Measurements from ENCODE around the gene TDRD9.

The TDRD9 gene

GRCh38 chr14:104090071-104090748, 162.0 kb downstream of the TDRD9 start:
- DNase-seq = no peak

- no peak for DNase-seq
These were observed 163.0 kb downstream of the TDRD9 start for GRCh38 chr14:104091061-104091926.

GRCh38 chr14:104091927-104092771, 163.9 kb downstream of the TDRD9 start:
- DNase-seq = no peak

- DNase-seq = no peak
These were observed 164.7 kb downstream of the TDRD9 start for GRCh38 chr14:104092931-104093365.

GRCh38 chr14:104093366-104094055, 165.3 kb downstream of the TDRD9 start:
- peak in 1 of 56 donors; percentile 62 for DNase-seq

- no peak for DNase-seq
These were observed 165.9 kb downstream of the TDRD9 start for GRCh38 chr14:104094056-104094708.

GRCh38 chr14:104094709-104095425, 166.6 kb downstream of the TDRD9 start:
- DNase-seq = peak in 37 of 56 donors; percentile 4 to 77 (median 27)

GRCh38 chr14:104095426-104096310, 167.4 kb downstream of the TDRD9 start:
- DNase-seq = no peak

GRCh38 chr14:104096318-104096717, 168.1 kb downstream of the TDRD9 start:
- DNase-seq = no peak

GRCh38 chr14:104096751-104097700, 168.8 kb downstream of the TDRD9 start:
- no peak for DNase-seq

GRCh38 chr14:104098272-104099095, 170.2 kb downstream of the TDRD9 start:
- DNase-seq = no peak

- no peak for DNase-seq
These were observed 171.1 kb downstream of the TDRD9 start for GRCh38 chr14:104099096-104100041.

GRCh38 chr14:104100171-104101085, 172.2 kb downstream of the TDRD9 start:
- no peak for DNase-seq

GRCh38 chr14:104101086-104101621, 172.9 kb downstream of the TDRD9 start:
- DNase-seq = no peak

Measured in nucleus accumbens (tissue), 56 donors.